Right renal pelvis (tissue), 4 donors: ENCODE measurements around the gene HYI. TPM values are rescaled to one million over a fixed set of nuclear protein-coding genes. Genes with fewer than 3 reads are reported as not detected.
A peak's percentile ranks its signal among the peaks of the same experiment; 100 is the strongest.
"Not testable (repeated sequence)": the region's sequence is repeated elsewhere in the genome, so short reads cannot be mapped to it uniquely, and the experiment has no call there.

Experiments used
- DNase-seq, 4 donors: peaks; one replicate each; pipeline ENCODE4 v3.0.0-alpha.2; 2013; ENCODE audit warnings: low read depth in 4 of 4, low spot score in 3 of 4, missing footprints in 1 of 4
- polyA plus RNA-seq, 4 donors: library from polyadenylated mRNA; unstranded; fragments of 120-200 nt; gene quantifications; one replicate each; pipeline ENCODE4 v1.2.1, GENCODE V29; 2013; ENCODE audit not compliant: insufficient read length in 4 of 4

The HYI gene
- polyA plus RNA-seq, 4 donors = 35.1 to 39.1 (median 37.9) TPM

DNA sequence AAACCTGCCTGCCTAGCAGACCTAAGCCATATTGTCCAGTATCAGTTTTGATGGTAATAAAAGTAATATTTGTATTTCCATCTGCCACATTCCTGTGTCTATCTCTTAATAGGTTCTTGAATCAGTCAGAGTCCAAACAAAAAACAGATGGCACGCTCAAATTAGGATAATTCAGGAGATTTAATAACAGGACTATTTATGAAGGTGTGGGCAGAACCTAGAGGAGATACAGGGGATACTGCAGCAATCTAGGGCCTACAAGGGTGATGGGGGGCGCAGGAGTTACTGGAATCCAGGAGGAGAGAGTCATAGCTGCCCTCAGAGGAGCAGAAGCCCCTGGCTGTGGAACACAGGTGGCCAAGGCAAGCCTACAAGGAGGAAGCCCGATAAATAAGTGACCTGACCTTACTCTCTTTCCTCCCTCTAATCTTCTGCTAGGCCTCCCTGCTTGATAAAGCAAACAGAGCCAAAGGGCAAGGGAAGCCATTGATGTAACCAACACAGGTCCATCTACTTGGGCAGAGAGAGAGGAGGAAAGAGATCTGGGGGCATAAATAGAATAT lies 11.9 kb upstream of the HYI start:
- DNase-seq = no peak

DNA sequence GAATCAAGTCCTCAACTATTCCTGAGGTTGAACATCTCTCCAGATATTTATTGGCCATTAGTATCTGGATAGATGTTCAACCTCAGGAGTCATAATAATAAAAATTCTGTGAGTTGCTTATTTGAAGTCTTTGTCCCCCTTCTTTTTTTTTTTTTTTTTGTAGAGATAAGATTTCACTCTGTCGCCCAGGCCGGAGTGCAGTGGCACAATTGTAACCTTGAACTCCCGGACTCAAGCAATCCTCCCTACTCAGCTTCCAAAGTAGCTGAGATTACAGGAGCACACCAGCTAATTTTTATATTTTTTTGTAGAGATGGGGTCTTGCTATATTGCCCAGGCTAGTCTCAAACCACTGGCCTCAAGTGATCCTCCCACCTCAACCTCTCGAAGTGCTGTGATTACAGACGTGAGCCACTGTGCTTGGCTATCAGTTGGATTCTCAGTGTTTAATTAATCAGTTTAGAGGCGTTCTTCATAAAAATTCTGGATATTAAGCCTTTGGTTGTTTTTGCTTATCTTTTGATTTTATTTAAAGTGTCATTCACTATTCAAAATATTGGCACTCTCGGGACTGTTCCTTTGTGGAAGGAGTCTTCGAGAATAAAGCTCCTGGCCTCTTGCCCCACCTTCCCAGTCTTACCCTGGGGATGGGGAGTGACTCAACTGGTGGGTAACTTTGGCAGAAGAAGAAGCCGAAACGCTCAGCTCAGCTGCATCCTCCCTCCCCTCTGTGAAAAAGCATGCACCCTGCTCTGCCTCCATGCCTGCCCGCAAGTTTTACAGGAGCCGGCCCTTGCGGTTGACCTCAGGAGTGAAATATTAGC lies 11.2 kb upstream of the HYI start:
- no peak for DNase-seq

DNA sequence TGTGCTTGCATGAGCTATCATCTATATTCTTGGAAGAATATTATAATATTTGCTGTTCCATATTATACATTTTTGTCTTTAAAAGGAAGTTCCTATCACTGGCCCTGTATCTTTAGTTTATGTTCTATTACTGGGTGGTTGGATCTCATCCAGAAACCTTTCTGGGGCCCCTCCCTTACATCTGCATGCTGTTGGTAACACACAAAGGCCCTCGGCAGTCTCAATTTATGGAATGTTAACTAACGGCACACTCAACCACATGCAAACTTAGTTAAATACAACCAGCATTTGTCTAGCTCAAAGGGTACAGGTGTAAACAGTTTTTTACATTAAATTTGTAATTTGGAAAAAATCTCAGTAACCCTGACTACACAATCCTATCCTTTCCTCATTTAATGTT lies 9.7 kb upstream of the HYI start:
- DNase-seq = no peak

DNA sequence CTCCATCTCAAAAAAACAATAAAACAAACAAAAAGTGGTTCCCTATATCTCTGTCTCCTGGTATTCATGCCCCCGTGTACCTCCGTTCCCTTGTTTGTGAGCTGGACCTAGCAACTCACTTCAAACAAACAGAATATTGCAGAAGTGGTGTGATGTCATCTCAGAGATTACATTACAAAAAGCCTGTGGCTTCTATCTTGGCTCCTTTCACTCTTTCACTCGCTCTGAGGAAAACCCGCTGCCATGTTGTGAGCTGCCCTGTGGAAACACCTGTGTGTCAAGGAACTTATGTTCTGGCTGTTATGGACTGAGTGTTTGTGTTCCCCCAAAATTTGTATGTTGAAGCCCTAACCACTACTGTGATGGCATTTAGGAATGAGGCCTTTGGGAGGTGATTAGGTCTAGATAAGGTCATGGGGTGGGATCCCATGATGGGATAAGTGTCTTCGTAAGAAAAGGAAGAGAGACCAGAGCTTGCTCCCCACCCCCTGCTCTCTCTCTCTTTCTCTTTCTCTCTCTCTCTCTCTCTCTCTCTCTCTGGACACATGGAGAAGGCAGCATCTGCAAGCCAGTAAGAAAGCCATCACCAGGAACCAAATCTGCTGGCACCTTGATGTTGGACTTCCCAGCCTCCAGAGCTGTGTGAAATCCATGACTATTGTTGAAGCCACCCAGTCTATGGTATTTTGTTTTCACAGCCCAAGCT lies 7.4 kb upstream of the HYI start:
- no peak for DNase-seq

DNA sequence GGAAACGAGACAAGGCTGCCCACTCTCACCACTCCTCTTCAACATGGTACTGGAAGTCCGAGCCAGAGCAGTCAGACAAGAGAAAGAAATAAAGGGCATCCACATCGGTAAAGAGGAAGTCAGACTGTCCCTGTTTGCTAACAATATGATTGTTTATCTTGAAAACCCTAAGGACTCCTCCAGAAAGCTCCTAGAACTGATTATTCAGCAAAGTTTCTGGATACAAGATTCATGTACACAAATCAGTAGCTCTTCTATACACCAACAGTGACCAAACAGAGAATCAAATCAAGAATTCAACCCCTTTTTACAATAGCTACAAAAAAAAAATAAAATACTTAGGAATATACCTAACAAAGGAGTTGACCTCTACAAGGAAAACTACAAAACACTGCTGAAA lies 4.6 kb upstream of the HYI start:
- not testable (repeated sequence) for DNase-seq

DNA sequence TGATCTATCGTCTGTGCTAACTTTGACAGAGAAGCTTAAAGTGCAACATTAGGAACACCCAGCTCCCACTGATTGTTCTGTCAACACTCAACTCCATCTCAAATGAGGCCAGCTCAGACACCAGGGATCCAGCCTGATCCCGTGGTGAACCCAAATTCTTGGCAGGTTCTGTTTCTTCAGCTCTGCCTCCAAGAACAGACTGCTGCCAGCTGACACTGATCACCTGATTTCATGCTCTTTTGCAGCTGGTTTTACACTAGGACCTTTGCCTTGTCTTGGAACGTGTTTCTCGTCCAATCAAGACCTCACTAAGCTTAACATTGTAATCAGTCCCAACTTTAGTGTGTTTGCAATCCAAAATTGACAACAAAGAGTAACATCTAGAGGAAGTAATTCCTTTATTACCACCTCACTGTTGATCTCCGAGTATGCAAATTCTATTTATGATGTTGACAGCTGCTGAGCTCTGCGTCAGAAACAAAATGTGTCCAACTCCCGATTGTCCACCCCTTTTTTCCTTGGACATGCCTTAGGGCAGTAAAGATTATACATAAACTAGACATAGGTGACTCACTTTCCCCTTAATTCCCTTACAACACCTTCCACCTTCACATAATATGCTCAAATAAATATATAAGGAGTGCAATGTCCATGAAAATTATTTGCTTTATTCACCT lies 1.6 kb upstream of the HYI start:
- DNase-seq = no peak

DNA sequence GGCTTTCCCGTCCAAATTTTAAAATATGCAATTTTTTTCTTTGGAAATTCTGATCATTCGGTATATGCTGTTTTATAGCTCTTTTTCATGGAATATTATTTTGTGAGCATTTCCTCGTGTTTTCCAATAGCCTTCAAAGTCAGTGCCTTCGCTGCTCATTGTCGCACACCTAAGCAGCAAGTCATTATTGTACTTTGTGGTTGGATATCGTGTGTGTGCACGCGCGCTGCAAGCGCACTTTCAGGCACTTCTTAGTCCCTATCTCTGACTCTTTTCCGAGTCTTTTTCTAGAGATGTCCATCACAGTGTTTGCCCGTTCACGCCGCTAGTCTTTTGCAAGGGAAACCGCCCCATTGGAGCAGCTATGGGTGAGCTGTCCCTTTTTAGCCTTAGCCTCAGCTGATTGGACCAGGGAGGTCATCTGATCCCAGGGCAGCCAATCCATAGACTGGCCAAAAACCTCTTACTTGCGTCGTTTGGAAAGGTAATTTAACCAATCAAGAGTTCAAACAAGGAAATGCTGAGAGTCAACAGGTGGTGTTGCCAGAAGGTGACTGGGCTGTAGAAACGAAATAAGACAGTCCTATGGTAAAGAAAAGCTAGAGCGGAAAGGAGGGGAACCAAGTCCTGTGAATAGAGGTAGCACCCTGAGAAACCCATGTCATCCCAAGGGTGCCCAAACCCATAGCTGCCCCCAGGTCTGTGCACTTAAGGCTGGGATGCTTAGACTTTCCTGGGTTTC lies 710 bp upstream of the HYI start:
- DNase-seq = peak; percentile 44 to 53 (median 51)

DNA sequence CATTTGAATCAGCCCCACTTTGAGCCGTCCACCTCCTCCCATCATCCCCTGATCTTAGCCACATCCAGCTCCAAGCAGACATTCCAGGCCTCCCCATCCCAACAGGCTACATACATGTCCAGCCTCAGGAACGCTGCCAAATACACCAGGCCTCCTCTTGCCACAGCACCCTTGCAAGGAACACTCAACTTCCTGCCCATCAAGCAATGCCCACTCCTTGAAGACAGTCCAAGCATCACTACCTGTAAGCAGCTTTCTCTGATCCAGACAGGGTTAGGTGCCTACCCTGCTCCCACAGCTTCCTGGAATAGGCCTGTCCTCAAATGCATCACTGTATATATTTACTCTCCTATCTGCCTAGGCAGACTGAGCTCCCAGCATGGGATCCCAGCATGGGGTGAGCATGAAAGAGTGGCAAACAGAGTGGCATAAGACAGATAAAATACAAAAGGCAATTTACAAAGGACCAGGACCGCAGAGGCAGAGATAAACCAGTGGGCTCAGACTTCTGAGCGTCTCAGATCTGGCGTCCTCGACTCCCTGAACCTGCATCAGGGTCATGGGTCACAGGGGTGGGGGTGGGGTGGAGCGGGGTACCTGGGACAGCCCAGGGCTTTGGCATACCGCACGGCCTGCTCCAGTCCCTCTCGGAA lies 816 bp downstream of the HYI start:
- no peak for DNase-seq

DNA sequence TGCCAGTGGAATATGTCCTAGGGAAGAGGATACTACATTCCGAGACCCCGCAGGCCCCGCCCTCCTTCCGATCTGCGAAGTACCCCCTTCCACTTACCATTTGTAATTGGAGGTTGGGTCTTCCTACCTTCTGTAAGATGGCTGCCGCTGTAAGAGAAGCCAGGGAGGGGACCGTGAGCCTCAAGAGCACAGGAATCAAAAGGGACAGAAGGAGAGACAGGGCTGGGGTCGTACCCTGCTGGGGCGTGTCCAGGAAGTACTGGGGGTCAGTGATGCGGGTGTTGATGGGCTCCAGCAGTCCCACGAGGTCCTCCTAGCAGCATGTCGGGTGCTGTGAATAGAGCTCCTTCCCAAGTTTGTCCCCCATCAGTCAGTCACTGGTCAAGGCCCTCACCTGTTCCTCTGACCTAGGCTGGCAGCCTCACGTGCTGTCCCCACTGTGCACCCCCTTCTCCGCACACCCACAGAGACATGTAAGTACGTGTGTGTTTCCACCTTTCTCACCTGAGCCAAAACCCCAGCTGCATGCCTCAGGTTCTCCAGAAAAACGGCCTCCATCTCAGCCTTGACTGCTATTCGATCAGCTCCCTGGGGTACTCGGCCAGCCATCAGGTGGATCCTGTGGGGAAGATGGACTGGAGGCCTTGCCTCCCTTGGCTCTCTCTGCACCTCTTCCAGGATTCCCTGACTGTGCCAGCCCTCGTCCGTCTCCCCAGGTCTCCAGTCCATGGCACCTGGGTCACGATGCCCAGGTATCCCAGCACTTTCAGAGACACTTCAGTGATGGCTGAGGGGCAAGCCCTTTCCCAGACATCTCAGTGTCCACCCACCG lies 1.8 kb downstream of the HYI start:
- DNase-seq = no peak

DNA sequence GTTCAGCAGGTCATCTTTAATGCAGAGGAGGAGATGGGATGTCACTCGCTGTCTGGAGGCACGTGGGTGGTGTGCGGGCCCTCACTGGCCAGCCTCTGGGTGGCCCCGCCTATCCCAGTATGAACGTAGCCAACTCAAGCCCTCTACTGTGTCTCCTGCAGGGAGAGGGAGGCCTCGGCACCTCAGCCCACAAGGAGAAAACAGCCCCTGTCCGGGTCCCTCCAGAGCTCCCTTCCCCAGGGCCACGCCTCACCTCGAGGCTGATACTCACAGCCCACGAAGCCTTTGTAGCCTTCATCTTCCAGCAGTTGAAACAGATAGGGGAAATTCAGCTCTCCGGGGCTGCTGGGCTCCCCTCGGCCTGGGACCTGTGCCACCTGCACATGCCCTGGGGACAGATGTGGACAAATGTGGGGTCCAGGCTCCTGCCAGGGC lies 2.6 kb downstream of the HYI start:
- DNase-seq = no peak

DNA sequence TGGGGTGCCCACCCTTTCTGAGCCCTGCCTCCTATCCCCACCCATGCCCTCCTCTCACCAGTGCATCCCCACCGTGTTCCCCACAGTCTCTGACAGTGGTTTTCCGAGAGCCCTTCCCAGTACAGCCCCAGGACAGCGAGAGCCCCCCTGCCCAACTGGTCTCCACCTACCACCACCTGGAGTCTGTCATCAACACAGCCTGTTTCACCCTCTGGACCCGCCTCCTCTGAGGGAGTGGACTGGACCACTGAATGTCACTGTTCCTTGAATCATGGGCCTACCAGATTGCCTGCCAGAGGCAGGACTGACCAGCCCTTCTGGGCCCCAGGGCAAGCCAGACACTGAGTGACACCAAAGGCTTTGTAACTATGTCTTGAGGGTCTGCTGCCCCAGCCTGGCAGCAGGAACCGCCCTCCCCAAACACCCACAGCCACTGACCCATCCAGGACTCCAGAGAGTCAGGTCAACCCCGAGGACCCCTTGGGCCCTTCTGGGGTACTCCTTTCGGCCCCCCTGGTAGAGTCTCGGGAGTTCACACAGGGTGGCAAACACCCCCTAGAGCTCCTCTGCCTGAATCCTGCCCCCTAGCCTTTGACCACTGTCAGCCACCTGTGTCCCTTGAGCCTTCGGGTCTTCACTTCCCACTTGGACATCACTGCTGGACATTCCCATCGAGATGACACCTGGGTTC lies 3.3 kb downstream of the HYI start:
- DNase-seq = no peak

DNA sequence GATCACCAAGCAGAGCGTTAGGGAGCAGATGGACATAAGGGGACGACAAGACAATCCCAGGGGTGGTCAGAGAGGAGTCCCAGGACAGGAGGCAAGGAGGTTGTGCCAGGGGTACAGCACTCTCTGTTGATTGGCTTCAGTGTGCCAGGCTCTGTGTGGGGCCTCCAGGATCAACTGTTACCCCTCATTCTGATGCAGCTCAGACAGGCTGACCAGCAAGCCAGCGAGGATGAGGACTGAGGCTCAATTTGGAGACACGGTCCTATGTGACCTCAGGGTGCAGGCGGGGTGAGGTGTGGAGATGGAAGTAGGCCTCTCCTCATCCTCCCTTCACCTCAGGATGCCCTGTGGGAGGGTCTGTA lies 4.0 kb downstream of the HYI start:
- DNase-seq = no peak

DNA sequence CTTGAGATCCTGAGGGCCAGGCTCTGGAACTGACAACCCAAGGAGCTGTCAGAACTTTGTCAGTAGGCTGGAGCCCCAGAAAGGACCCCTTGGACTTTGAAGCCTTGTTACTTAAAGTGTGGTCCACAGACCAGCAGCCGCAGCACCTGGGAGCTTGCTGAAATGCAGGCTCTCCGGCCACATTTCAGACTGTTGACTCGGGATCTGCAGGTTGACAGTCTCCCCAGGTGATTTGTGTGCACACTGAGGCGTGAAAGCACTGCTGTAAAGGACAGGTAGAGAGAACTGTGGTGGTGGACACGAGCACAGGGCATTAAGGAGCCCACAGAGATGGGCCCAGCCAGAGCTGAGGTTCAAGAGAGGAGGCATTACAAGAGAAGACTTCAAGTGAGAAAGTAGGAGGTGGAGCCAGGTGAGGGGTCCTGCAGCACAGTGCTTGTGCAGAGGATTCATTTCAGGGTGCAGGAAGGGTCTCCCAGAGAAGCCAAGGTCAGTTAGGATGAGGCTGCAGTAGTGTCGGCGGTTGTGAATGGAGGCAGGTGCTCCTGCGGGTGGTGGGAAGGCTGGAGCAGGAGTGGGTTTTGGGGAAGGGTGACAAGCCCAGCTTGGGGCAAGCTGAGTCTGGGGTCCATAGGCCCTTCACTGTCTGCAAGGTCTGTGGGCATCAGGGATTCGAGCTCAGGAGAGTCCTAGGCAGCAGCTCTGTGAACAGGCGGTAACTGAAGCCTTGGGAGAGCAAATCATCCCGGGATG lies 4.6 kb downstream of the HYI start:
- no peak for DNase-seq

DNA sequence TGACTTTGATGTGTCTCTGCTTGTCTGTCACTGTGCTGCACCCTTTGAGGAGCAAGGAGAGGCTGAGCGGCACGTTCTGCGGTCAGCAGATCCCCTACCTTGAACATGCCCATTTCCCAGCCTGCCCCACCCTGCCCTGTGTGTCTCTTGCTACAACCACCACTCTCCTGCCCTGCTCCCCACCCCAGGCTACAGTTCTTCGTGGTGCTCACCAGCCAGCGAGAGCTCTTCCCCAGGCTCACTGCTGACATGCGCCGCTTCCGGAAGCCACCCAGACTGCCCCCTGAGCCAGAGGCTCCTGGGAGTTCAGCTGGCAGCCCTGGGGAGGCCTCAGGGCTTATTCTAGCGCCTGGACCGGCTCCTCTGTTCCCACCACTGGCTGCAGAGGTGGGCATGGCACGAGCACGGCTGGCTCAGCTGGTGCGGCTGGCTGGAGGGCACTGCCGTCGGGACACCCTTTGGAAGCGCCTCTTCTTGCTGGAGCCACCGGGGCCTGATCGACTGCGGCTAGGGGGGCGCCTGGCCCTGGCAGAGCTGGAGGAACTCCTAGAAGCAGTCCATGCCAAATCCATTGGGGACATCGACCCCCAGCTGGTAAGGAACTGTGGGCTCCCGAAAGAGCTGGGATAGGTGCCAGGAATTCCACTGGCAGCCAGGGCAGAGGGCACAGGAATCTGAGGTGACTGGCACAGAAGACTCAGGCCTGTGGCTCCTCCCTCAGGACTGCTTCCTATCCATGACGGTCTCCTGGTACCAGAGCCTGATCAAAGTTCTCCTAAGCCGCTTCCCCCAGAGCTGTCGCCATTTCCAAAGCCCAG lies 5.6 kb downstream of the HYI start:
- DNase-seq = no peak

DNA sequence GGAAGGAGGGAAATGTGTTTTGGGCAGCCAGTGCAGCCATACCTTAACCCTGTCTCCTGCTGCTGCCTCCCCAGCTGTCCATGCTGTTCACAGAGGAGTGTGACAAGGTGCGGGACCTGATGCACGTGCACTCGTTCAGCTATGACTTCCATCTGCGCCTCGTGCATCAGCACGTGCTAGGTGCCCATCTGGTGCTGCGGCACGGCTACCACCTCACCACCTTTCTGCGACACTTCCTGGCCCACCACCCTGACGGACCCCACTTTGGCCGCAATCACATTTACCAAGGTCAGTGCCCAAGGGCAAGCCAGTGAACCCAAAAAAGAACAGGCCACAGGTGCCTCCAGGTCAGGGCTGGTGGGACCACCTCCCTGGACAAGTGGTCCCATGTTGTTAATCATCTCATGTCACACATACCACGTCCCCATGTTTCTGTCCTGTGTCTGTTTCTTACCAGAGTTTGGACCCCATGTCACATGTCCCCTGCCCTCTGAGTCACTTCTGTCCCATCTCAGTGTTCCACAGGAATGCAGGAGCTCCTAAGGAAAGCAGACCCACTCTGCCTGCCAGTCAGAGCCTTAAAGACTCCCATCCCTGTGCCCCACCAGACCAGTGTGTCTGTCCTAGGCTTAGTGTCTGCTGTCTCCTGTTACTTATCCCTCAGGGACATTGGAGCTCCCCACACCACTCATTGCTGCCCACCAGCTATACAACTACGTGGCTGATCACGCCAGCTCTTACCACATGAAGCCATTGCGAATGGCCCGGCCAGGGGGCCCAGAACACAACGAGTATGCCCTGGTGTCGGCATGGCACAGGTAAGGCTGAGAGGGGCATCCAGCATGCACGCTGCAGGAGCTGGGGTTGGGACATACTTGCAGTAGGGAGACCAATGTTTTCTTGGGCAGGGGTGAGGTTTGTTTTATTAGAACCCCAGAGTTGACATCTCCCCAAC lies 6.6 kb downstream of the HYI start:
- DNase-seq = no peak

DNA sequence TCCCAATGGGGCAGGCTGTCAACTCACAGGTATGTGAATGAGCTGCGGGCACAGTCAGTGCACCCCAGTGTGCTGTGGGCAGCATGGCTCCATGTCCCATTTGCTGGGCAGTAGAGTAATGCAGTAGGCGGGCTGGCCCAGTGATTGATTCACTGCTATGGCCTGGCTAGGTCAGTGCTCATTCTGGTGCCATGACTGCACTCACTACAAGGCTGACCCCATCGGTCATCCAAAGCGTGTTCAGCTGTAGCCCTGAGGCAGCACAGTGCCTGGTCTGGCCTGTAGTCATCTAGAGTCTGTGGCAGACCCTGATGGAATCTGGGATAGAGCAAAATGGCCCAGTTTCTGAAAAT lies 7.4 kb downstream of the HYI start:
- DNase-seq = no peak
